NCI-H2227 (cell line): ENCODE data around the gene HEATR3.
A peak's percentile ranks its signal among the peaks of the same experiment; 100 is the strongest.

Experiments used
- DNase-seq: peaks from one replicate; lab custom pipeline; 2025; ENCODE audit not compliant: unreplicated experiment; lab: John Stamatoyannopoulos, UW

The HEATR3 gene

DNA sequence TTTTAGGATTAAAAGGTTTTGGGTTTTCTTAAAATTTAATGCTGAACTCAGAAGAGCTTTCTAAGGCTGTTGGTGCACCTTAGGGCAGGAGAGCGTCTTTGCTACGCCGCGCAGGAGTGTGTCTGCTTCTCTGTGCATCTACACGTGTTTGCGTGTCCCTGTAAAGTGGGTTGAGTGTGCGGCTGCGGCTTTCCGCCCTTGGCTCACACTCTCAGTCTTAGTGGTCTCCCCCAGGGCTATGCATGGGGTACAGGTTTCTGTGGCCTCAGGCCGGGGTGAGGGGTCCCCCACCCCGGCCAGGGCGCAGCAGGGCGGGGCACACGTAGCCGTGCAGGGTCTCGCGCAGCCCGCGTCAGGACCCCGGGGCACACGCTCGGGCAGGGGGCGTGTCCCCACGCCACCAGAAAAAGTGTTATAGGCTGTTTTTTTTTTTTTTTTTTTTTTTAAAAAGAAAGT lies 86.6 kb downstream of the HEATR3 start:
- DNase-seq, result peak; percentile 45

DNA sequence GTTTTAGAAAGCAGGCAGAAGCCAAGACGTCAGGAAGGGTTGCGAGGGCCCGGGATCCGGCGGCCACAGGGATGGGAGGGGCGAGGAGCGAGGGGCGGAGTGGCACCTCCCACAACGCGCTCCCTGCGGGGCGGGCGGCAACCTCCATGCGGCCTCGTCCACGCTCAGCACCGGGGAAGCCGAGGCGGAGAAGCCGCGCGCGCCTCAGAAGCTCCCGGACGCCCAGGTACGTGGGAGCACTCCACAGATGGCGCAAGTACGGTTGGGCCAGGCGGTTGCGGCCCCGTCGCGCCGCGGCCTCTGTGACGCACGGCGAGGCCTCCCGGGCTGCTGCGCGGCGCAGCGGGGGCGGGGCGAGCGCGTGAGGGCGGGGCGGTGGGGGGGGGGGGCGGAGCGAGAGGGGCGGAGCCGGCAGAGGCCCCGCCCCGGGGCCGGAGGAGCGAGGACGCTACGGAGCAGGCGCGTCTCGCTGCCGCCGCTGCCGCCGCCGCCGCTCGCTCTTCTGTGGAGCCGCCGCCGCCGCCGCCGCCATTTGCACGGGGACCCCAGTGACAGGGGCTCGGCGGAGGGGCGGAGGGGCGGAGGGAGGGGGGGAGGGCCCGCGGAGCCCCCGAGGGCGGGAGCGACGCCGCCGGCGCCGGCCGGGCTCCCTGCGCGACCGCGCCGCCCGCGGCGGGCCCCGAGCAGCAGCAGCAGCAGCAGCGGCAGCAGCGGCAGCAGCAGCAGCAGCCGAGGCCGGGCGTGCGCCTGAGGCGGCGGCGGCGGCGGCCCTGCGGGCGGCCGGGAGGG lies 87.2 kb downstream of the HEATR3 start, which contains the start of gene TENT4B:
TENT4B (plus strand) TSS at position 500 of the 789 bp plus-strand sequence. CDS start 316 bp downstream, outside the sequence.
- peak; percentile 84 for DNase-seq

DNA sequence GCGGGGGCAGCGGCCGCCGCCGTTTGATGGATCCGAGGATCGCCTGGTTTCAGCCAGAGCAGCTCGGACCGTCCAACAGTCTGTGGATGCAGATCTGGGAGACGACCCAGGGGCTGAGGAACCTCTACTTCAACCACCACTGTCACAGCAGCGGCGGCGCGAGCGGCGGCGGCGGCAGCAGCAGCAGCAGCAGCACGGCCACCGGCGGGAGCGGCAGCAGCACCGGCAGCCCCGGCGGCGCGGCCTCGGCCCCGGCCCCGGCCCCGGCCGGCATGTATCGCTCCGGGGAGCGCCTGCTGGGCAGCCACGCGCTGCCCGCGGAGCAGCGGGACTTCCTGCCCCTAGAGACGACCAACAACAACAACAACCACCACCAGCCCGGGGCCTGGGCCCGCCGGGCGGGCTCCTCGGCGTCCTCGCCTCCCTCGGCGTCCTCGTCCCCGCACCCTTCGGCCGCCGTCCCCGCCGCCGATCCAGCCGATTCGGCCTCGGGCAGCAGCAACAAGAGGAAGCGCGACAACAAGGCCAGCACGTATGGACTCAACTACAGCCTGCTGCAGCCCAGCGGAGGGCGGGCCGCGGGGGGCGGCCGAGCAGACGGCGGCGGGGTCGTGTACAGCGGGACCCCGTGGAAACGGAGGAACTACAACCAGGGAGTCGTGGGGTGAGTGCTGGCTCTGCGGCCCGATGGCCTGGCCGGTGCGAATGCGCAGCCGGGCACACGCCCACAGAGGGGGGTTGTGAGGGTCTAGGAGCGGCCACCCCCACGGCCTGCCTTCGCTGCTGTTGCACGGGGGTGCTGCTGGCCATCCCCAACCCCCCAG lies 88.0 kb downstream of the HEATR3 start:
- no peak for DNase-seq

DNA sequence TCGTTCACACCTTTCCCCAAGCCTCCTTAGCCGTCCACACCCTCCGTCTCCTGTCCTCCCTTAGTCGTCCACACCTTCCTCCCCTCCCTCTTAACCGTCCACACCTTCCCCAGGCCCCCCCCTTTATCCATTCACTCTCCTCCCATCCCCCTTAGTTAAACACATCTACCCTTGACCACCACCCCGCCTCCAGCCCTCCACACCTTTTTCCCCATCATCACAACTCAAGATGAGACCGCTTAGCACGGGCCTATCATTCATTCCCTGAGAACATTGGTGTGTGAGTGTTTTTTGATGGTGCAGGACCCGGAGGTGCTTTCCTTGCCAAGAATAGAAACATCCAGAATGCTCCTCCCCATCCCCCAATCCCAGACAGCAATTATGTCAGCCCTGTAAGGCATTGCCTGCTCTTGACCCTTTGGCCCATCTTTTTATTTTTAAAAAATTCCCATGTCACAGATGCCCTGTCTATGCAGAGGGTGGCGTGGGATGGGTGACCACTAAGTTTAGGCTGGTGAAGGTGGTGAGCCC lies 88.7 kb downstream of the HEATR3 start:
- no peak for DNase-seq

DNA sequence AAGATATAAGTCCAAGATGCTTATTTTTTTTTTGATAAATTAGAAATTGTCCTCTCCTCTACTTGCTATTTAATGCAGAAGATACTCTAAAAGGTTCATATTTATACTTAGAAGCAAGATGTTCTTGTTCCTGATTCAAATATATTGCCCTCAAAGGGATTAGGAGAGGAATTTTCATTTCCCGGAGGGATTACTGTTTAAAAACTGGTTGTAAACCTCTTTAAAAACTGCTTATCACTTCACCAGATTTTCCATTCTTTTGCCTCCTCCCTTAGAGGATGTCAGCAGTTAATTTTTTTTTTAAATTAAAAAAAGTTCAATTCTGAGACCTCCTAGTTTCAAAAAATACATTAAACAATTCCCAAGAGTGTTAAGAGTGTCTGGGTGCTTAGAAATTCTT lies 90.2 kb downstream of the HEATR3 start:
- no peak for DNase-seq
